ENCODE measurements around the gene PDK1.

- TF ChIP-seq CTCF (IDR thresholded peaks at IDR 0.05) (no peak), POLR2A (IDR thresholded peaks at IDR 0.05; ENCODE audit: low read length) (no peak), BCL3 (IDR thresholded peaks at IDR 0.05) (no peak)
These were observed 4.8 kb downstream of the PDK1 start for GRCh38 chr2:172560721-172561120.

Measured in A549 (cell line).